GM18951 (cell line): ENCODE measurements around the gene UGT8.

ENCODE experiments used
- POLR2A ChIP-seq: IDR thresholded peaks from 4 replicates; pipeline ENCODE4 v1.6.1; 2011; ENCODE audit warnings: mild to moderate bottlenecking; ENCODE audit not compliant: insufficient read length, insufficient read depth; ENCODE audit errors: extremely low read depth
- in situ Hi-C: fragments of 300-500 bp; cut with MboI; formaldehyde crosslinking; loops from one replicate; pipeline ENCODE4 v1.12.0; 2022; ENCODE audit warnings: low sequenced_read_pairs, mixed read lengths, inconsistent platforms; ENCODE audit not compliant: unreplicated experiment

Gene UGT8

GRCh38 chr4:114684462-114684861, 85.9 kb downstream of the UGT8 start:
- TF ChIP-seq POLR2A, result no peak
- in situ Hi-C loops, result no loop called here

- in situ Hi-C loops, result no loop called here
- TF ChIP-seq POLR2A, result no peak
These were observed 89.5 kb downstream of the UGT8 start for GRCh38 chr4:114688059-114688458.

- in situ Hi-C loops, result no loop called here
- TF ChIP-seq POLR2A, result no peak
These were observed 92.0 kb downstream of the UGT8 start for GRCh38 chr4:114690571-114690970.

GRCh38 chr4:114691865-114692264, 93.3 kb downstream of the UGT8 start:
- in situ Hi-C loops, result no loop called here

GRCh38 chr4:114692958-114693357, 94.4 kb downstream of the UGT8 start:
- in situ Hi-C loops, result no loop called here
- no peak for TF ChIP-seq POLR2A

More at GRCh38 chr4:114691865-114692264, 93.3 kb downstream of the UGT8 start:
- TF ChIP-seq POLR2A, result no peak

- in situ Hi-C loops, result no loop called here
- TF ChIP-seq POLR2A, result no peak
These were observed 96.2 kb downstream of the UGT8 start for GRCh38 chr4:114694770-114695169.

- in situ Hi-C loops, result no loop called here
- no peak for TF ChIP-seq POLR2A
These were observed 99.6 kb downstream of the UGT8 start for GRCh38 chr4:114698231-114698630.

GRCh38 chr4:114701491-114701890, 102.9 kb downstream of the UGT8 start:
- in situ Hi-C loops, result no loop called here
- TF ChIP-seq POLR2A, result no peak

GRCh38 chr4:114717432-114717831, 118.8 kb downstream of the UGT8 start:
- in situ Hi-C loops, result no loop called here
- no peak for TF ChIP-seq POLR2A

GRCh38 chr4:114725066-114725465, 126.5 kb downstream of the UGT8 start:
- TF ChIP-seq POLR2A, result no peak
- in situ Hi-C loops, result no loop called here

- in situ Hi-C loops, result no loop called here
These were observed 128.9 kb downstream of the UGT8 start for GRCh38 chr4:114727461-114727860.

More at GRCh38 chr4:114727461-114727860, 128.9 kb downstream of the UGT8 start:
- no peak for TF ChIP-seq POLR2A
